GM21515 (cell line): ENCODE data around the gene MRPL54.
"Not testable (repeated sequence)": the region's sequence is repeated elsewhere in the genome, so short reads cannot be mapped to it uniquely, and the experiment has no call there.

ENCODE experiments used
- ATAC-seq: cut with Tn5 transposase; IDR thresholded peaks from one replicate; pipeline ENCODE4 v1.9.1; 2021; ENCODE audit not compliant: unreplicated experiment

The MRPL54 gene

GRCh38 chr19:3740431-3740830 is 22.1 kb upstream of the MRPL54 start:
- ATAC-seq, result no peak

GRCh38 chr19:3743486-3743885 is 19.0 kb upstream of the MRPL54 start:
- ATAC-seq, result no peak

- no peak for ATAC-seq
Measured at GRCh38 chr19:3745363-3746045, 17.0 kb upstream of the MRPL54 start.

- no peak for ATAC-seq
Measured at GRCh38 chr19:3746371-3747056, 16.0 kb upstream of the MRPL54 start.

- no peak for ATAC-seq
Measured at GRCh38 chr19:3748965-3749364, 13.5 kb upstream of the MRPL54 start.

GRCh38 chr19:3750211-3750610 is 12.3 kb upstream of the MRPL54 start:
- ATAC-seq, result no peak

GRCh38 chr19:3751236-3751635 is 11.2 kb upstream of the MRPL54 start:
- ATAC-seq, result no peak

- ATAC-seq, result no peak
Measured at GRCh38 chr19:3752492-3752891, 10.0 kb upstream of the MRPL54 start.

- ATAC-seq, result no peak
Measured at GRCh38 chr19:3753631-3754410, 8.7 kb upstream of the MRPL54 start.

- not testable (repeated sequence) for ATAC-seq
Measured at GRCh38 chr19:3757705-3758104, 4.8 kb upstream of the MRPL54 start.

GRCh38 chr19:3758297-3758696 is 4.2 kb upstream of the MRPL54 start:
- not testable (repeated sequence) for ATAC-seq

GRCh38 chr19:3759482-3760254 is 2.8 kb upstream of the MRPL54 start:
- no peak for ATAC-seq

- ATAC-seq, result no peak
Measured at GRCh38 chr19:3760871-3761361, 1.6 kb upstream of the MRPL54 start.

- ATAC-seq, result peak; percentile 57
Measured at GRCh38 chr19:3761382-3762129, 926 bp upstream of the MRPL54 start, which contains the start of gene APBA3. Gene APBA3 (minus strand): TSS chr19:3761692. CDS start chr19:3760264, 1,428 bp downstream.

- no peak for ATAC-seq
Measured at GRCh38 chr19:3762130-3762473, 380 bp upstream of the MRPL54 start.

- no peak for ATAC-seq
Measured at GRCh38 chr19:3765121-3765520, 2.6 kb downstream of the MRPL54 start.

GRCh38 chr19:3765757-3766156 is 3.3 kb downstream of the MRPL54 start:
- not testable (repeated sequence) for ATAC-seq

- no peak for ATAC-seq
Measured at GRCh38 chr19:3766520-3766919, 4.0 kb downstream of the MRPL54 start.

GRCh38 chr19:3767050-3767449 is 4.6 kb downstream of the MRPL54 start:
- ATAC-seq, result no peak

GRCh38 chr19:3768015-3768747 is 5.7 kb downstream of the MRPL54 start:
- ATAC-seq, result no peak
